ENCODE results near the gene MTMR11.

DNA sequence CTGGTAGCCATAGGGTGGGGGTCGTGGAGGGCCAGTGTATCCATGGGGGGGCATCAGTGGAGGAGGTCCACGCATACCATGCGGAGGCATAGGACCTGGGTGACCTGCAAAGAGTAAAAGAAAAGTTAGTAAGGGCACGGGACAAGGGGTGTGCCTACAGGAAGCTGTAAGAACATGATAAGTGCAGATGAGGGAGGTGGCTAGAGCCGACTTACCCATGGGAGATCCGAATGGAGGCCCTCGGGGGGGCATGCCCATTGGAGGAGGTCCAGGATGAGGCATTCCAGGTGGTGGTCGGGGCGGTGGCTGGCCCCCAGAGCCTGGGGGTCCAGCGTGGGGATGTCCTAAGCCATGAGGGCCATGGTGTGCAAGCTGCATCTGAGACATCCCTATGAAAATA is 13.1 kb downstream of the MTMR11 start:
- TF ChIP-seq, protein P1, sequence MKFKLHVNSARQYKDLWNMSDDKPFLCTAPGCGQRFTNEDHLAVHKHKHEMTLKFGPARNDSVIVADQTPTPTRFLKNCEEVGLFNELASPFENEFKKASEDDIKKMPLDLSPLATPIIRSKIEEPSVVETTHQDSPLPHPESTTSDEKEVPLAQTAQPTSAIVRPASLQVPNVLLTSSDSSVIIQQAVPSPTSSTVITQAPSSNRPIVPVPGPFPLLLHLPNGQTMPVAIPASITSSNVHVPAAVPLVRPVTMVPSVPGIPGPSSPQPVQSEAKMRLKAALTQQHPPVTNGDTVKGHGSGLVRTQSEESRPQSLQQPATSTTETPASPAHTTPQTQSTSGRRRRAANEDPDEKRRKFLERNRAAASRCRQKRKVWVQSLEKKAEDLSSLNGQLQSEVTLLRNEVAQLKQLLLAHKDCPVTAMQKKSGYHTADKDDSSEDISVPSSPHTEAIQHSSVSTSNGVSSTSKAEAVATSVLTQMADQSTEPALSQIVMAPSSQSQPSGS (IDR thresholded peaks at IDR 0.05; ENCODE audit: low read length) = no peak
- TF ChIP-seq SRF (IDR thresholded peaks at IDR 0.05; ENCODE audit: low read depth, low read length) (no peak), MAFK (IDR thresholded peaks at IDR 0.05; ENCODE audit: low read depth, low read length) (no peak), GTF2F1 (IDR thresholded peaks at IDR 0.05; ENCODE audit: borderline replicate concordance, low read depth, low read length) (no peak), HDAC6 (IDR thresholded peaks at IDR 0.05; ENCODE audit: low read depth, low read length) (no peak), SIN3A (conservative IDR thresholded peaks at IDR 0.05 in 1 of 2, IDR thresholded peaks at IDR 0.05 in 1 of 2; ENCODE audit: low read depth in 1 of 2, low read length in 2 of 2) (no peak), CHD2 (IDR thresholded peaks at IDR 0.05; ENCODE audit: low read length) (no peak), EZH2 (IDR thresholded peaks at IDR 0.05; ENCODE audit: low read depth, low read length, severe bottlenecking) (no peak), BCL11A (IDR thresholded peaks at IDR 0.05; ENCODE audit: low read depth in 2 of 2, low read length in 2 of 2) (no peak), RFX5 (IDR thresholded peaks at IDR 0.05; ENCODE audit: borderline replicate concordance, low read depth, low read length) (no peak)
- TF ChIP-seq, protein P2, sequence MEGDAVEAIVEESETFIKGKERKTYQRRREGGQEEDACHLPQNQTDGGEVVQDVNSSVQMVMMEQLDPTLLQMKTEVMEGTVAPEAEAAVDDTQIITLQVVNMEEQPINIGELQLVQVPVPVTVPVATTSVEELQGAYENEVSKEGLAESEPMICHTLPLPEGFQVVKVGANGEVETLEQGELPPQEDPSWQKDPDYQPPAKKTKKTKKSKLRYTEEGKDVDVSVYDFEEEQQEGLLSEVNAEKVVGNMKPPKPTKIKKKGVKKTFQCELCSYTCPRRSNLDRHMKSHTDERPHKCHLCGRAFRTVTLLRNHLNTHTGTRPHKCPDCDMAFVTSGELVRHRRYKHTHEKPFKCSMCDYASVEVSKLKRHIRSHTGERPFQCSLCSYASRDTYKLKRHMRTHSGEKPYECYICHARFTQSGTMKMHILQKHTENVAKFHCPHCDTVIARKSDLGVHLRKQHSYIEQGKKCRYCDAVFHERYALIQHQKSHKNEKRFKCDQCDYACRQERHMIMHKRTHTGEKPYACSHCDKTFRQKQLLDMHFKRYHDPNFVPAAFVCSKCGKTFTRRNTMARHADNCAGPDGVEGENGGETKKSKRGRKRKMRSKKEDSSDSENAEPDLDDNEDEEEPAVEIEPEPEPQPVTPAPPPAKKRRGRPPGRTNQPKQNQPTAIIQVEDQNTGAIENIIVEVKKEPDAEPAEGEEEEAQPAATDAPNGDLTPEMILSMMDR (IDR thresholded peaks at IDR 0.05; ENCODE audit: control extremely low read depth in 1 of 3, insufficient read depth in 1 of 3, low read depth in 1 of 3, low read length in 3 of 3) = no peak

Data from H1 (cell line).